HG02840 (cell line): Measurements from ENCODE around the gene ATP5MC3.

Experiments
- ATAC-seq: cut with Tn5 transposase; IDR thresholded peaks from one replicate; pipeline ENCODE4 v1.9.1; 2021; ENCODE audit warnings: mild to moderate bottlenecking, moderate library complexity, moderate number of reproducible peaks; ENCODE audit not compliant: unreplicated experiment, low FRiP score

The ATP5MC3 gene

GRCh38 chr2:175169191-175169590 is 12.3 kb downstream of the ATP5MC3 start:
- no peak for ATAC-seq

GRCh38 chr2:175168564-175168945 is 13.0 kb downstream of the ATP5MC3 start:
- ATAC-seq = peak; percentile 20

GRCh38 chr2:175167792-175168563 is 13.5 kb downstream of the ATP5MC3 start, which contains the start of gene ATF2:
TSS of gene ATF2 (minus strand) at chr2:175168203. CDS start at chr2:175136443, 31,760 bp downstream.
- ATAC-seq = peak; percentile 96

DNA sequence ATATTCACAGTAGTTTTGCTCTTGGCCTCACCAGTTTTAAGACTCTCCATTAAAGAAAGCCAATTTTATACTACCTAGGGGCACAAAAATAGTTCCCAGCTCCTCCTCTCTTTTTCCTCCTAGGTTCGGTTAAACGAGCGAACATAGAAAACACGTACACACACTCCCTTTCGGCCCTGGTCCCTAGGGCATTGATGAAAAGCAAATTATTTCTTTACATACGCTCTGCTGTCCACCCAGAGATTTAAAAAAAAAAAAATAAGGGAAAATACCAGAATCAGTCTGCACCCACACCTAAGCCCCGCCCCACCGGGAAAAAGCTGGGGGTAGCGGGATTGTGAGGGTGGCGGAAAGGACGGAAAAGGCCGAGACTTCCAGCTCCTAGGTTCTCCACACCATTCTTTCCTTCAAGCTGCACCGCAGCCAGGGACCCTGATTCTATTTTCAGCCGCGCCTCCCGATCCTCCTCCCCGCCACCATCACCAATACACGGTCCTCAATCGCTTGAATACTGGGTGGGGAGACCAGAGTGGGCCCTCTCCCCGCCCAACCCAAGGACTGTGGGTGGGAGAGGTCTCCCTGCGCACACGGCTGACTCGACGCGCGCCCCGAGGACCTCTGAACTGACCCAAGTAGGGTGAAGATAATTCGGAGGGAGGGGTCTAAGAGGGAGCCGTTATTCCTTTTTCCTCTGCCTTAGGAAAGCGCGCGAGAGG is 14.3 kb downstream of the ATP5MC3 start:
- peak; percentile 1 for ATAC-seq

DNA sequence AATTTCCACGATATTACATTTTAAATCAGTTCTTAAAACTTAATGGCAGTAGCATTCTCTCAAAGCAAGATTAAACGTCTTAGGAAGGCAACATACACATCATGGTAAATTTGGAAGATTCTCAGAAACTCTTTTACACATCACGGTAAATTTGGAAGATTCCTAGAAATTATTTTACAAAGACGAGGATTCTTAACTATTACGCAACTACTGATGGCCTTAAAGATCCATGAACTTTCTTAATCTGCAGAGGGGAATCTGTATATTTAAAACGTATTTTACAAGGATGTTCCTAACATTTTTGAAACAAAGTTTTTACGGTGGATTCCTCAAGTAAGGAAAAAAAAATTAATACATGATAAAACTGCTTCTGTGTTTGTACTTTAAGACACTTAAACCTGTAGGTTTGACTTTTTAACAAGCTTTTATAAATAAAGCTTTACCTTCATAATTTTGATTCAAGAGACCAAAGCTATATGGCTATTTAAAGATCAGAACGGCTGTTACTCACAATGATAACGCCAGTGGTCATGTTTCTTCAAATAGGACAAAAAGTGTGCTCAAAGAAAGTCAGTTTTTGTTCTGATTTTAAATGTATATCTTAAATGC is 15.2 kb downstream of the ATP5MC3 start:
- ATAC-seq = no peak

GRCh38 chr2:175164235-175164634 is 17.3 kb downstream of the ATP5MC3 start:
- no peak for ATAC-seq

- no peak for ATAC-seq
These were observed 22.6 kb downstream of the ATP5MC3 start for GRCh38 chr2:175158894-175159293.

GRCh38 chr2:175156534-175156933 is 25.0 kb downstream of the ATP5MC3 start:
- ATAC-seq = no peak

DNA sequence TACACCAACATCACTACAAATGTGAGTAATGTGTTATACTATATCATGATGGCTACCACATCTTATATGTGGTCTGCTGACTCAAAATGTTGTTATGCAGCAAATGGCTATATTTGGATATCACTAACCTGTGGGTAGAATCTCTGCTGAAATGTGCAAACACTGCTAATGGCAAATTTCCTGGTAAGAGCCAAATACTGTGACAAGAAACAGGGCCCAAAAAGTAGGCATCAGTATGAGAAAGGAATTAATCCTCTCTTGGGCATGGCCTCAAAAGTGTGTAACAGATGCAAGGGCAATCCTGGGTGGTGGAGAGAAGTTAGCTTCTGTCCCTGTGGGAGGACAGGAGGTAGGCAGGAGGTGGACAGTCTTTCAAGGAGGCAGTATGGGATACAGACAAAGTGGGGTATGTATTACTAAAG is 26.8 kb downstream of the ATP5MC3 start:
- no peak for ATAC-seq

DNA sequence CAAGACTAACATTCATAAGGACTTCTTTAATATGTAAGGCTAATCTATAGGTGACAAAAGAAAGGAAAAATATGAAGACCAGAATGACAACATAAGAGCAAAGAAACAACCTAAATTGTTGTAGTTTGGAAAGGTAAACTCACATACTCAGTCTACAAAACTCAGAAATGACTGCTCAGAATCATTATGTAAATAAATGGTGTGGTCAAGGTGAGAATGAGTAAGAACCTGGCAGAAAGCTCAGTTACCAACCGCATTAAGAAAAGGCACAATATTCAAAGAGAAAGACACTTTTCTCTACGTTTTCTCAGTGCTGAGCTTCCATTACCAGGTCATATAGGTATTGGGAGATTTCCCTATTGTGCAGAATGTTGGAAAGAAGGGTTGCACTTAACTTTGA is 29.3 kb downstream of the ATP5MC3 start:
- ATAC-seq = peak; percentile 72

- no peak for ATAC-seq
These were observed 29.7 kb downstream of the ATP5MC3 start for GRCh38 chr2:175151791-175152190.

DNA sequence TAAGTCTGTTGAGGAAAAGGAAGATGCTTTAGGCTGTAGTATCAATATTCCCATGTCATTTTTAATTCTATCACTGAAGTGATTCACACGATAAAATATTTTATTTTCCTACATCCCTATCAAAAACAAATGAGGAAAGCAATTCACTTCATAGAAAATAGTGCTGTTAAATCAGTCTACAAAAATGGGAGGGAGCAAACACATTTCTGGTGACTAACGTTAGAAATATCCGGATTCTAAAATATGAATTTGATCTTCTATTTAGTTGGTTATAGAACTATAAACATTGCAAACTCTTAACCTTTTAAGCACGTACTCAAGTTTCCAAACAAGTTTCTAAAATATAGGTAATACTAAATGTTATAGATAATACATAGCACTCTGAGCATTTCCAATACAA is 34.3 kb downstream of the ATP5MC3 start:
- ATAC-seq = no peak

DNA sequence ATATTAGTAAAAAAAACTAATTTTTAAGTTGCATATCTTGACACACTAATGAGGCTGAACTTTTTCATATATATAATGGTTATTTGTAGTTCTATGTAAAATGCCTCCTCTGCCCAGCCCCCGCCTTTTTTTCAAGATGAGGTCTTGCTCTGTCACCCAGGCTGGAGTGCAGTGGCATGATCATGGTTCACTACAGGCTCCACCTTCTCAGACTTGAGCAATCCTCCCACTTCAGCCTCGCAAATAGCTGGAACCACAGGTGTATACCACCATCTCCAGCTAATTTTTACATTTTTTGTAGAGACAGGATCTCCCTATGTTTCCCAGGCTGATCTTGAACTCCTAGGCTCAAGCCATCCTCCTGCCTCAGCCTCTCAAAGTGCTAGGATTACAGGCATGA is 37.8 kb downstream of the ATP5MC3 start:
- ATAC-seq = no peak

DNA sequence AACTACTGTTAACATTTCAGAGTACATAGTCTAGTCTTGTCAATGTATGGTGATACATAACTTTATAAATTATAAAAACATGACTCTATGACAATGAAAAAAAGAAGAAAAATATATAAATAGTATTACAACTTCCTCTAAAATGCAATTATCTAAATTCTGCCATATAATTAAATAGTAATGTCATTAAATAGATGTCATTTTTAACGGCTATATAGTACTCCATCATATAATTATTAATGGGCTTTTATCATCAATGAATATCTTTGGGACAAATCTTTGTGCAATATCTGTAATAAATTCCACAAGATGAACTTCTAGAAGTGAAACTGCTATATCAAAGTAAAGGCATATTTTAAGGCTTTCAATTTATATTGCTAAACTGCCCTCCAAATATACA is 38.3 kb downstream of the ATP5MC3 start:
- no peak for ATAC-seq

GRCh38 chr2:175140332-175140731 is 41.2 kb downstream of the ATP5MC3 start:
- no peak for ATAC-seq

DNA sequence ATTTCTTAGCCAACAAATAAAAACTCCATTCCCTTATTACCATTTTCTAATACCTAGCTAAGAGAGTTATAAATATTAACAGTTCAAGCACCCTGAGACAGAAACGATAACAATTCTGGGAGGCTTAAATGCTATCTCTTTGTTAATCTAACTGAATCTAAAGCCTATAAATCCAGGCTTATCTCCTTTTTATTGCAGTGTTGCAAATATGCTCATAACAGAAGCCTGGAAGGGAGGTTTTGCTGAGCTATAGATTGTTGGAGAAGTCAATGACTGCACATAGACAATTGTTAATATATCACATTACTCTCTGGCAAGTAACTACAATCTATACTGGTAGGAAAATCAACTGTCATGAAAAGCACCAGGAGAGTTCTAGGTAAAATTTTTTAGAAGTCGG is 43.7 kb downstream of the ATP5MC3 start:
- no peak for ATAC-seq

- ATAC-seq = no peak
These were observed 44.9 kb downstream of the ATP5MC3 start for GRCh38 chr2:175136334-175137215.

- no peak for ATAC-seq
These were observed 45.6 kb downstream of the ATP5MC3 start for GRCh38 chr2:175135862-175136261.

DNA sequence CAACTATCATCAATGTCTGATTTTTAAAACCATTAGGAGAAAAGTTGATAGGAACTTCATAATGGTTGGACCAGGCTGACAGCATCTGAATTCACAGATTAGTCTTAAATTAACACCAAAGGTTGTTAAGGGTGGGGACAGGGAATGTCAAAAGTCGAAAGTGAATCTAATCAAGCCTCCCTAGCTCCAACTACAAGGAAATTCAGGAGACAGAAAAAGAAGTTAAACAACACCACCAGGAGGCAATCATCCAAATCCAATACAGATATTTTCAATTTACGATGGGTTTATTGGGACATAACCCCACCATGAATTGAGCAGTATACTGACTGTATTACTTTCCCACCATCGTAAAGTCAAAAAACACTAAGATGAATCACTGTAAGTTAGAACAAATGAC is 46.3 kb downstream of the ATP5MC3 start:
- ATAC-seq = no peak

DNA sequence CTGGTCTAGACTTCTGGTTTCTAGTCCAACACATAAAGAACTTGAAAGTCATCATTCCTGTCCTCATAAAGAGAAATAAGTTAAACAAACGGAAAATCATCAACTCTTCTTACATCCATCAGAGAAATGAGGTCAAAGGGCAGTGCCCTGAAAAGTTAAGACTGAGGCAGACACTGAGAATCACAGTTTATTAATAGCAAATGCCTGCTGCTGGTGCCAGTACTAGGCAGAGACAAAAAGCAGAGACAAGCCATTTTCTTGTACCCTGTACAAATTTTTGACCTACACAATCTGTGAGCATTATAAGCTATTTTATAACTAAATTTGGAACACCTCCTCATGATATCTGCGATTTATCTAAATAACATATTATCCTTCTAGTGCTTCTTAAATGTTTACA is 50.3 kb downstream of the ATP5MC3 start:
- ATAC-seq = no peak
